ENCODE results near the gene TTLL6.
"Not testable (repeated sequence)": the region's sequence is repeated elsewhere in the genome, so short reads cannot be mapped to it uniquely, and the experiment has no call there.

The TTLL6 gene

DNA sequence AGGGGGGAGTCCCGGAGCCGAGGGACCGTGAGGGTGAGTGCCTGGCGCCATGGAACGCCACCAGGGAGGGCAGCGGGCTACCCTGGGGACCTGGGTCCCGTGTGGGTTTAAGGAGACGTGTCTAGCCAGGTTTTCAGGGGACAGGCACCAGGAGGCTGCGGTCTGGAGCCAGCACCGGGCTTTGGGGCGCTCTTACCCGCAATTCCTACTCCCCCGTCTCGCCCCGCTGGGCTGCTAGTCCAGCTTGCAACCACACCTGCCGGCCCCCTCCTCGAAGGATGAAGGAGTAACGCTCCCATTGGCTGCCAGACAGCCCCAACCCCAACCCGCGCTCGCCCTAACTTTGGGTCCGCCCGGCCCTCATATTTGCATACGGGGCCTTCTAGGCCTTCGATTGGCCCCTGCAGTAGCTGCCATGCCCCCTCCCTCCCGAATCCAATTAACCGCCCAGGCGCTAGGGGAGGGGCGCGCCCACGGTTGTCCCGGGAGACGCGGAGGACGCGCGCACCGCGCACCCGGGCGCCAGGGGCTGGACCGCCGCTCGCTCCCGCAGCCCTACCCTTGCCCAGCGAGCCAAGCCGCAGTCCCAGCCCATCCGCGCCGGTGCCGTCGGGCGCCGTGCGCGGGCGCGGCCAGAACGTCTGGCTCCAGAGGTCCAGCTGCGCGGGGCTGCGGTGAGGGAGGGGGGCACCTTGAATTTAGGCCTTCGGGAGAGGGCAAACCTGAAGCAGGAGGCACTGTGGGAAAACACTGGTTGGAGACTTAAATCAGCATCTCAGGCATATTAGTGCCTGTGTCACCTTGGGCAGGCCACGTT is at the start of gene TTLL6:
Gene TTLL6, minus strand, starts transcription at position 456 of the 817 bp plus-strand sequence. Its CDS starts 157 bp downstream, at position 299.
- no peaks in the 10 kb centered on the region for H3K36me3 Mint-ChIP-seq
- peaks cover 20% of the 10 kb centered on the region for H3K4me1 Mint-ChIP-seq (ENCODE audit: low read depth)
- no peaks in the 10 kb centered on the region for H3K9me3 Mint-ChIP-seq (ENCODE audit: low read depth)
- H3K27ac Mint-ChIP-seq: no peak within 1 kb of the TSS
- peaks cover 25% of the 10 kb centered on the region for H3K27me3 Mint-ChIP-seq
- H3K4me3 Mint-ChIP-seq: peak within 1 kb of the TSS; percentile 84

GRCh38 chr17:48860456-48860855 is 43.4 kb upstream of the TTLL6 start:
- no peaks in the 10 kb centered on the region for H3K9me3 Mint-ChIP-seq (ENCODE audit: low read depth)
- peaks cover 24% of the 10 kb centered on the region for H3K36me3 Mint-ChIP-seq
- H3K4me3 Mint-ChIP-seq: no peak overlapping the region

DNA sequence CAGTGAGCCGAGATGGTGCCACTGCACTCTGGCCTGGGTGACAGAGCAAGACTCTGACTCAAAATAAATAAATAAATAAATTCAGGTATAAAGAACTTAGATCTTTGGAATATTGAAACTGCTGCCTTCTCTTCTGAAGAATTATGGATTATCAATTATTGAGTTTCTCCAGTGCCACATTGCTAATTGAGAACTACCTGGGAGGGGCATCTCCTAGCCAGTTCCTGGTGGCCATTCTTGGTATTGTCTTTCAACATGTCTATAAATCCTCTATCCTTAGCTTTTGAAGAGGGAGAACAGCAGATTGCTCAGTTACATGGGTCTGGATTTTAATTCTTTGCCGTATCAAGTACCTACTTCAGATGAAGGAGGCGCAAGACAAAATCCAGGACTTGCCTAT is 43.0 kb upstream of the TTLL6 start:
- Mint-ChIP-seq H3K27me3 (no peaks in the 10 kb centered on the region), H3K4me1 (ENCODE audit: low read depth) (peaks cover 3% of the 10 kb centered on the region), H3K36me3 (peaks cover 24% of the 10 kb centered on the region), H3K4me3 (no peak overlapping the region), H3K9me3 (ENCODE audit: low read depth) (no peaks in the 10 kb centered on the region), H3K27ac (no peak overlapping the region)

More at GRCh38 chr17:48860456-48860855, 43.4 kb upstream of the TTLL6 start:
- Mint-ChIP-seq H3K27ac (no peak overlapping the region), H3K4me1 (ENCODE audit: low read depth) (peaks cover 3% of the 10 kb centered on the region), H3K27me3 (no peaks in the 10 kb centered on the region)

DNA sequence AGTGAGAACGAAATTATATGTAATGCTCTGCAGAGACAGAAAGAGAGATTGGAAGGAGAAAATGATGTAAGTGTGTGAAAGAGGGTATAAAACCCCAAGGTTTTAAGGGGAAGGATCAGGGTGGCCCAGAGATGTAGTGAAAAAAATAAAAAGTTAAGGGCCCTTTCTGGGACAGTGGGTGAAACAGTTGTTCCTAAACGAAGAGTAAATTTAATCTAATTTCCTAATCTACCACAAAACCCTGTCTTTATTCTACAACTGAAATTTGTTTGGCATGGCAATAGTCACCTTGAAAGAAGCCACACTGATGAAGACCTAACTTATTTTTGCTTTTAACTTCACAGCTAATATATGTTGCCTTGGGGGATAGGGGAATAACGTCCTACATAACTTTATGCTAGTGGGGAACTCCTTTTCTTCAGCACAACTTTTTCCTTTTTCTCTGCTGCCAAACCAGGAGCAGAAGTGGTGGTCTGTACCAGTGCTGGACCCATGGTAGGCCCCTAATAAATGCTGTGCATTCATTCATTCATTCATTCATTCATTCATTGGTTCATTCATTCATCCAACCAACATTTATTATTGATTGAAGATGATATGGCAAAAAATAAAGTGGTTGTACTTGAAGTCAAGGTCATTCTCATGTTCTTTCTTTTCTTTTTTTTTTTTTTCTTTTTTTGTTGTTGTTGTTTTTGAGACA is 39.2 kb upstream of the TTLL6 start:
- H3K9me3 Mint-ChIP-seq (ENCODE audit: low read depth): no peaks in the 10 kb centered on the region
- no peaks in the 10 kb centered on the region for H3K27me3 Mint-ChIP-seq
- peaks cover 18% of the 10 kb centered on the region for H3K36me3 Mint-ChIP-seq
- H3K4me3 Mint-ChIP-seq: no peak overlapping the region
- H3K4me1 Mint-ChIP-seq (ENCODE audit: low read depth): peaks cover 3% of the 10 kb centered on the region
- no peak overlapping the region for H3K27ac Mint-ChIP-seq

DNA sequence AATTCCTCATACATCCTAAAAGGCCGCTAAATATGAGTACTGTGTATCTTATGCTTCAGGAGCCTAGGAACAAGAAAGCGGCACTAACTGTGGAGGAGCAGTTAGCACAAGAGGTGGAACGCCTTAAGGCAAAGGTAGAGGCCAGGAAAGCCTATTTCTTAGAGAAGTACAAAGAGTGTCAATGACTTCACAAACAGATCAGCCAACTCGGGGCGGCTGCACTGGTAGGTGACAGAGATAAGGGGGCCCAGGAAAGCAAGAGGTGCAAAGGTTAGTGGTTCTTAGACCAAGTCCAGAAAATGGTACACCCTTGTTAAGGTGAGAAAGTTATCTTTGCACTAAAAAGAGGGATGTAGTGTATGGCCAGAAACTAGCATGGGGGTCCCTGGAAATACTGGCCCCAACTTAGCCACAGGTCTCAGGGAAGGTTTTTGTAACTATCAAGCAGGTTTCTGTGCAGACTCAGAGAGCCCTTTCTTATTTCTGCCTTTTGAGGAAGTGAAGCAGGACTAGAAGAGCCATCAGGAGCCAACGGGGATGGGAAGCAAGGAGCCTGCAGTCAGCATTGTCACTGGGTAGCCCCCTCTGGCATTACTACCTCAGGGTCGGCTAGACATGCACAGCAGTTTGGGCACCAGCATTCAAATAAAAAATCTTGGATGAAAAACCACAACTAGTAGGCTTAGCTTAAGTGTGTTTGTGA is 37.9 kb upstream of the TTLL6 start:
- H3K9me3 Mint-ChIP-seq (ENCODE audit: low read depth): no peaks in the 10 kb centered on the region
- H3K27me3 Mint-ChIP-seq: no peaks in the 10 kb centered on the region
- peaks cover 8% of the 10 kb centered on the region for H3K4me1 Mint-ChIP-seq (ENCODE audit: low read depth)
- H3K27ac Mint-ChIP-seq: no peak overlapping the region
- H3K36me3 Mint-ChIP-seq: peaks cover 12% of the 10 kb centered on the region
- no peak overlapping the region for H3K4me3 Mint-ChIP-seq

DNA sequence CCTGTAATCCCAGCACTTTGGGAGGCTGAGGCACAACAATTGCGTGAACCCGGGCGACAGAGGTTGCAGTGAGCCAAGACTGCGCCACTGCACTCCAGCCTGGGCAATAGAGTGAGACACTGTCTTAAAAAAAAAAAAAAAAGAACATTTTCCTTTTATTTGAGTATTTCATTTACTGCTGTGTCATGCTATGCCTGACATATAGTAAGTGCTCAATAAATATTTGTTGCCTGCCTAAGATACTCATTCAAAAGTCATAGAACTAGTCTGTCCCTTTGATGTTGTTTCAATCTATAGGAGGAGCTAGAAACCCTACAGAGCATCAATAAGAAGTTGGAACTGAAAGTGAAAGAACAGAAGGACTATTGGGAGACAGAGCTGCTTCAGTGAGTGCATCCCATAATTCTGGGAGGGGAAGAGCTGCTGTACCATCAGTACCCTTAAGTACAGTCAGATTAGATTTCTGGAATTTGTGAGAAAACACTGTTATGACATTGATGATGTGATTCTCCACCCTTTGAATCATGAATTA is 33.8 kb upstream of the TTLL6 start:
- no peaks in the 10 kb centered on the region for H3K9me3 Mint-ChIP-seq (ENCODE audit: low read depth)
- no peak overlapping the region for H3K27ac Mint-ChIP-seq
- H3K4me1 Mint-ChIP-seq (ENCODE audit: low read depth): peaks cover 6% of the 10 kb centered on the region
- H3K36me3 Mint-ChIP-seq: peaks cover 18% of the 10 kb centered on the region
- no peaks in the 10 kb centered on the region for H3K27me3 Mint-ChIP-seq
- H3K4me3 Mint-ChIP-seq: no peak overlapping the region

- H3K4me3 Mint-ChIP-seq: no peak overlapping the region
- peaks cover 14% of the 10 kb centered on the region for H3K36me3 Mint-ChIP-seq
- H3K4me1 Mint-ChIP-seq (ENCODE audit: low read depth): peaks cover 33% of the 10 kb centered on the region
- no peak overlapping the region for H3K27ac Mint-ChIP-seq
- no peaks in the 10 kb centered on the region for H3K9me3 Mint-ChIP-seq (ENCODE audit: low read depth)
- no peaks in the 10 kb centered on the region for H3K27me3 Mint-ChIP-seq
These were observed 26.3 kb upstream of the TTLL6 start for GRCh38 chr17:48843187-48843900.

DNA sequence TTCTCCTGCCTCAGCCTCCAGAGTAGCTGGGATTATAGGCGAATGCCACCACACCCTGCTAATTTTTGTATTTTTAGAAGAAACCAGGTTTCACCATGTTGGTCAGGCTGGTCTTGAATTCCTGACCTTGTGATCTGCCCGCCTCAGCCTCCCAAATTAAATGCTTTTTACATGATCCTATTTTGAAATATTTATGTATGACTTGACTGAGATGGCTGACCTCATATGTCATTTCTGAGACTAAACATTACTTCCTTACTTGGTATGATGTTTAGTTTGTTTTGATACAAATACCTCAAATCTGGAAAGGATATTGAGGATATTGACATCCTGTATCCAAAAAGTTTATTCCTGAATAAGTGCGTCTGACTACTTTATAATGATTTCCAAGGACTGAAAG is 25.7 kb upstream of the TTLL6 start:
- H3K4me1 Mint-ChIP-seq (ENCODE audit: low read depth): peaks cover 39% of the 10 kb centered on the region
- no peaks in the 10 kb centered on the region for H3K27me3 Mint-ChIP-seq
- no peak overlapping the region for H3K4me3 Mint-ChIP-seq
- no peak overlapping the region for H3K27ac Mint-ChIP-seq
- peaks cover 9% of the 10 kb centered on the region for H3K36me3 Mint-ChIP-seq
- no peaks in the 10 kb centered on the region for H3K9me3 Mint-ChIP-seq (ENCODE audit: low read depth)

DNA sequence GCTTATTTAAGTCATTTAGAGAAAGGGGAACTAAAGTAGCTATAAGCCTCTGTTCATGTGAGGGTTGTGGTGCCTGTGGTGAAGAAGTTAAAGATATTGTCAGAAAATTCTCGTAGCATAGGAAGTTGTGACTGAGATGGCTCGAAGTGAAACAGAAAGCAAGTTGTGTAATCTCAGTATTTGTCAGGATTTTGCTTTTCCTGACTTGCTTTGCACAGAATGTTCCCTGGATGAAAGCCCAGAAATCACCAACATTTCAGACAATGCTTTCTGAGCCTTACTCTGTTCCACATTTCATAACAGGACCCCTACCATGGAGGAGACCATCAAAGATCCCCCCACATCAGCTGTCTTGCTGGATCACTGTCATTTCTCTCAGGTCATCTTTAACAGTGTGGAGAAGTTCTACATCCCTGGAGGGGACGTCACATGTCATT is 24.4 kb upstream of the TTLL6 start:
- Mint-ChIP-seq H3K4me3 (peak overlapping the region; percentile 81), H3K4me1 (ENCODE audit: low read depth) (peaks cover 49% of the 10 kb centered on the region), H3K9me3 (ENCODE audit: low read depth) (no peaks in the 10 kb centered on the region), H3K27ac (peak overlapping the region; percentile 77), H3K27me3 (no peaks in the 10 kb centered on the region), H3K36me3 (peaks cover 10% of the 10 kb centered on the region)

DNA sequence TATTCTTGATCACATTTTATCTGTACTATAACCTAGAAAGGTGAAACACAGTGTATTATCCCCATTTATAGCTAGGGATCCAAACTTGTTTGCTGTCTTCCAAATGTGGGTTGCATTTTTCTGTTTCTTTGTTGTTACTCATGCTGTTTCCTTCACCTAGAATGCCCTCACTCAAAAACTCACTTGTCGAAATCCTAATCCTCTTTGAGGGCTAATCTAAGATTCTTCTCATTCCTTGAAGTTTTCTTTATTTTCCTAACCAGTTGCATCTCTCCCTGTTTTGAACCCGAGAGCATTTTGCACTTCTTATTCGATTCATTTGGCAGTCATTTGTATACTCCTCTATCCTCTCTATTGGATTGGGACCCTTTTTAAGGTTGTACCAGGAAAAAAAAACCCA is 23.4 kb upstream of the TTLL6 start:
- peak overlapping the region; percentile 81 for H3K4me3 Mint-ChIP-seq
- no peaks in the 10 kb centered on the region for H3K27me3 Mint-ChIP-seq
- H3K4me1 Mint-ChIP-seq (ENCODE audit: low read depth): peaks cover 58% of the 10 kb centered on the region
- H3K36me3 Mint-ChIP-seq: peaks cover 15% of the 10 kb centered on the region
- no peaks in the 10 kb centered on the region for H3K9me3 Mint-ChIP-seq (ENCODE audit: low read depth)
- H3K27ac Mint-ChIP-seq: peak overlapping the region; percentile 77

- Mint-ChIP-seq H3K4me1 (ENCODE audit: low read depth) (peaks cover 77% of the 10 kb centered on the region), H3K4me3 (peak overlapping the region; percentile 80), H3K27ac (peak overlapping the region; percentile 58)
- H3K36me3 Mint-ChIP-seq; H3K27me3 Mint-ChIP-seq; H3K9me3 Mint-ChIP-seq (ENCODE audit: low read depth): not testable (repeated sequence)
These were observed 20.4 kb upstream of the TTLL6 start for GRCh38 chr17:48837458-48837857.

GRCh38 chr17:48835971-48836370 is 18.9 kb upstream of the TTLL6 start:
- Mint-ChIP-seq H3K27ac (no peak overlapping the region), H3K9me3 (ENCODE audit: low read depth) (no peaks in the 10 kb centered on the region), H3K4me1 (ENCODE audit: low read depth) (peaks cover 77% of the 10 kb centered on the region), H3K36me3 (peaks cover 8% of the 10 kb centered on the region), H3K4me3 (no peak overlapping the region), H3K27me3 (no peaks in the 10 kb centered on the region)

DNA sequence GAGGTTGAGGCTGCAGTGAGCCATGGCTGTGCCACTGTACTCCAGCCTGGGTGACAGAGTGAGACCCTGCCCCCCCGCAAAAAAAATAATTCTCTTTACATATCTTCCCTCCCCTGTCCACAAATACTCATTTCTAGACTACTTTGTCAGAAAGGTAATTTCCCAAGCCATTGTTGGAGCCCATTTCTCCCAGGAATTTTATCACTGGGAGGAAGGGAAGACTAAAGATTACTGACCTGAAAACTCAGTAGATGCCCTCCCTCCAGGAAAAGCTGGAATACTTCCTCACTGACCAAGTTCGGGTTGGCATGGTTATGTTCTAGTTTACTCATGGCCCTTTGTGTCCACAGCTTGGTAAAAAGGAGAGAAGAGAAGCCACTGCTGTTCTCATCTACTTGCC is 17.9 kb upstream of the TTLL6 start:
- no peaks in the 10 kb centered on the region for H3K9me3 Mint-ChIP-seq (ENCODE audit: low read depth)

GRCh38 chr17:48831549-48831883 is 14.5 kb upstream of the TTLL6 start:
- Mint-ChIP-seq H3K9me3 (ENCODE audit: low read depth) (no peaks in the 10 kb centered on the region), H3K4me3 (peak overlapping the region; percentile 93), H3K36me3 (peaks cover 6% of the 10 kb centered on the region), H3K4me1 (ENCODE audit: low read depth) (peaks cover 47% of the 10 kb centered on the region), H3K27me3 (no peaks in the 10 kb centered on the region), H3K27ac (peak overlapping the region; percentile 52)

More for the DNA sequence above, 17.9 kb upstream of the TTLL6 start:
- Mint-ChIP-seq H3K27ac (no peak overlapping the region), H3K36me3 (peaks cover 6% of the 10 kb centered on the region), H3K4me1 (ENCODE audit: low read depth) (peaks cover 68% of the 10 kb centered on the region), H3K4me3 (no peak overlapping the region), H3K27me3 (no peaks in the 10 kb centered on the region)
